Transverse colon (tissue), 4 donors: Measurements from ENCODE around the gene COL13A1. TPM values are rescaled to one million over a fixed set of nuclear protein-coding genes. Genes with fewer than 3 reads are reported as not detected.

Source experiments
- DNase-seq: peaks from one replicate; pipeline ENCODE4 v3.0.0-alpha.2; 2019
- H3K27ac ChIP-seq, 4 donors: fragments of 200-600 bp; sonication (generic); 2 replicates each; pipeline ENCODE4 v1.5.1; 2016 to 2018; ENCODE audit warnings: inconsistent platforms in 4 of 4
- H3K27me3 ChIP-seq: fragments of 200-600 bp; sonication (generic); 2 replicates; pipeline ENCODE4 v1.5.1; 2017; ENCODE audit warnings: inconsistent platforms
- H3K36me3 ChIP-seq, 4 donors: fragments of 200-600 bp; sonication (generic); 2 replicates each; pipeline ENCODE4 v1.5.1; 2017 to 2019; ENCODE audit warnings: inconsistent platforms in 4 of 4
- H3K4me1 ChIP-seq, 4 donors: fragments of 200-600 bp; sonication (generic); 2 replicates each; pipeline ENCODE4 v1.5.1; 2017 to 2020; ENCODE audit warnings: inconsistent platforms in 4 of 4
- H3K4me3 ChIP-seq, 4 donors: fragments of 200-600 bp; sonication (generic); 1 replicate in 1 of 4; 2 replicates in 3 of 4; pipeline versions ENCODE4 v1.5.1 to v1.6.1; 2017 to 2019; ENCODE audit warnings: inconsistent platforms in 4 of 4
- H3K9me3 ChIP-seq, 2 donors: fragments of 200-600 bp; sonication (generic); 2 replicates each; pipeline ENCODE4 v1.5.1; 2017 to 2019; ENCODE audit warnings: inconsistent platforms in 2 of 2
- EP300 ChIP-seq: sonication (generic); formaldehyde crosslinking; IDR thresholded peaks from one replicate; pipeline ENCODE4 v1.6.1; 2017; ENCODE audit warnings: antibody characterized with exemption, low read depth
- POLR2A ChIP-seq: fragments of 450-650 bp; IDR thresholded peaks from one replicate; pipeline ENCODE4 v1.6.1; 2016; ENCODE audit warnings: antibody characterized with exemption, mild to moderate bottlenecking, moderate library complexity
- POLR2AphosphoS5 ChIP-seq, 3 donors: sonication (generic); formaldehyde crosslinking; IDR thresholded peaks; one replicate each; pipeline ENCODE4 v1.6.1; 2016; ENCODE audit warnings: antibody characterized with exemption in 3 of 3
- WGBS, 2 donors: methylation state at CpG; one replicate each; pipeline ENCODE4 v1.1.5; 2018; ENCODE audit warnings: low coverage in 1 of 2; 5-methylcytosine and 5-hydroxymethylcytosine counted together
- in situ Hi-C, 4 donors: fragments of 200-750 bp; cut with MboI; loops; one replicate each; pipeline versions ENCODE4 v1.15.0 to v1.15.1; 2017; ENCODE audit warnings: low sequenced_read_pairs in 3 of 4, low pct_ligation_motif_present in 1 of 4, low pct_unique_long_range_greater_than_20kb in 1 of 4
- intact Hi-C: fragments of 100-400 bp; cut with DNase I; formaldehyde crosslinking; loops from one replicate; pipeline ENCODE4 v1.15.1; 2023; ENCODE audit warnings: low total_unique reads
- total RNA-seq, 4 donors: library from RNA; depleted of rRNA; stranded (reverse); fragments of >200 nt; gene quantifications; one replicate each; pipeline ENCODE4 v1.1.0, GENCODE V29; 2016
- TF ChIP-seq, protein P1 (sequence below), 5 experiments: fragments of 200-600 bp in 3 of 5; fragments of 450-650 bp in 2 of 5; sonication (generic) in 3 of 5; IDR thresholded peaks; 1 replicate in 2 of 5; 2 replicates in 3 of 5; pipeline ENCODE4 v1.5.1; 2016 to 2017; ENCODE audit warnings: antibody characterized with exemption in 5 of 5, inconsistent platforms in 3 of 5, mild to moderate bottlenecking in 2 of 5, moderate library complexity in 1 of 5

COL13A1 gene
- total RNA-seq, 4 donors from 2014 or later = 0.68 to 8.2 (median 2.1) TPM

DNA sequence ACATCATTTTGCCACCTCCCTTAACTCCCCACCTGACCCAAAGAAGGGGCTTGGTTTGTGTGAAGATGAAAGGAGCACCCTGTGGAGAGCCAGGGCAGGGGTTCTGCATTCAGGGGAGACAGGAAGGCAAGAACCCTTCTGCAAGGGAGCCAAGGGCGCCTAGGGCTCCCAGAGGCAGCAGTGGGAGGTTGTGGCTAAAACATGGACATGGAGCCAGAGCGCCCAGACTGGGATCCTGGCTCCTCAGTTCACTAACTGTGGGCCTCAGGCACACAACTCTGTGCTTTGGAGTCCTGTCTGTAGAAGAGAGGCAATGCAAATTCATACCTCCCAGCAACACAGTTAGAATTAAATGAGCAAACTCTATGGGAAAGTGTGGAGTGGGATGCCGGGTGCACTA is 127.9 kb downstream of the COL13A1 start:
- intact Hi-C loops = no loop called here
- DNase-seq = no peak
- WGBS, 2 donors = 81 to 100% methylated on average over 1 to 3 of the region's 3 CpGs
- in situ Hi-C loops = no loop called here
- no peaks in the 10 kb centered on the region for H3K36me3 ChIP-seq
- no peak overlapping the region for H3K4me3 ChIP-seq
- no peak overlapping the region for H3K27ac ChIP-seq
- H3K4me1 ChIP-seq = no peaks in the 10 kb centered on the region
- H3K27me3 ChIP-seq = no peaks in the 10 kb centered on the region
- TF ChIP-seq, protein P1, sequence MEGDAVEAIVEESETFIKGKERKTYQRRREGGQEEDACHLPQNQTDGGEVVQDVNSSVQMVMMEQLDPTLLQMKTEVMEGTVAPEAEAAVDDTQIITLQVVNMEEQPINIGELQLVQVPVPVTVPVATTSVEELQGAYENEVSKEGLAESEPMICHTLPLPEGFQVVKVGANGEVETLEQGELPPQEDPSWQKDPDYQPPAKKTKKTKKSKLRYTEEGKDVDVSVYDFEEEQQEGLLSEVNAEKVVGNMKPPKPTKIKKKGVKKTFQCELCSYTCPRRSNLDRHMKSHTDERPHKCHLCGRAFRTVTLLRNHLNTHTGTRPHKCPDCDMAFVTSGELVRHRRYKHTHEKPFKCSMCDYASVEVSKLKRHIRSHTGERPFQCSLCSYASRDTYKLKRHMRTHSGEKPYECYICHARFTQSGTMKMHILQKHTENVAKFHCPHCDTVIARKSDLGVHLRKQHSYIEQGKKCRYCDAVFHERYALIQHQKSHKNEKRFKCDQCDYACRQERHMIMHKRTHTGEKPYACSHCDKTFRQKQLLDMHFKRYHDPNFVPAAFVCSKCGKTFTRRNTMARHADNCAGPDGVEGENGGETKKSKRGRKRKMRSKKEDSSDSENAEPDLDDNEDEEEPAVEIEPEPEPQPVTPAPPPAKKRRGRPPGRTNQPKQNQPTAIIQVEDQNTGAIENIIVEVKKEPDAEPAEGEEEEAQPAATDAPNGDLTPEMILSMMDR (IDR thresholded peaks at IDR 0.05) = no peak
- no peak for TF ChIP-seq POLR2A
- no peak for TF ChIP-seq POLR2AphosphoS5 (IDR thresholded peaks at IDR 0.05)
- no peak for TF ChIP-seq EP300
- H3K9me3 ChIP-seq = no peaks in the 10 kb centered on the region

DNA sequence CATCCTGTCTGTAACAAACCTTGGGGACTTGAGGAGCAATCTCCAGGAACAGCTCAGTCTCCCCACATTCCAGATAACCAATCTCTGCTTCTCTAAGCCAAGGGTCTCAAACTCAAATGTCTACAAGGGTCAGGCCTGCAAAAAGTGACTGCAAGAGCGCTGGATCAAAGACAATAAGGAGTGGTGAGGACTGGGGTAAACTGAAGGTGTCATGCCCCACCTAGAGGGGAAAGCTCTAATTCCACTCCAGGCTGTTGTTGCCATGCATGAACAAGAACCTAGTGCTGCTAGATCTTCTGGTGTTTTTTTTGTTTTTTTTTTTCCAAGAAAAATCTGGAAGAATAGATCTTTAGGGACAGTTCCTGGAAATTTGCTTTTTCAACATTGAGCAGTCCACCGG is 133.1 kb downstream of the COL13A1 start:
- H3K4me1 ChIP-seq = no peaks in the 10 kb centered on the region
- intact Hi-C loops (no loop called here), in situ Hi-C loops (no loop called here)
- no peak for DNase-seq
- H3K9me3 ChIP-seq = no peaks in the 10 kb centered on the region
- no peak overlapping the region for H3K4me3 ChIP-seq
- H3K36me3 ChIP-seq = no peaks in the 10 kb centered on the region
- TF ChIP-seq, protein P1 (IDR thresholded peaks at IDR 0.05) = no peak
- TF ChIP-seq EP300 = no peak
- no peak for TF ChIP-seq POLR2A
- no peak for TF ChIP-seq POLR2AphosphoS5 (IDR thresholded peaks at IDR 0.05)
- no peaks in the 10 kb centered on the region for H3K27me3 ChIP-seq
- WGBS, 2 donors = 74% methylated on average over 2 of the region's 2 CpGs; no CpG with 5 or more reads in 1 of the 2 donors
- H3K27ac ChIP-seq = no peak overlapping the region

DNA sequence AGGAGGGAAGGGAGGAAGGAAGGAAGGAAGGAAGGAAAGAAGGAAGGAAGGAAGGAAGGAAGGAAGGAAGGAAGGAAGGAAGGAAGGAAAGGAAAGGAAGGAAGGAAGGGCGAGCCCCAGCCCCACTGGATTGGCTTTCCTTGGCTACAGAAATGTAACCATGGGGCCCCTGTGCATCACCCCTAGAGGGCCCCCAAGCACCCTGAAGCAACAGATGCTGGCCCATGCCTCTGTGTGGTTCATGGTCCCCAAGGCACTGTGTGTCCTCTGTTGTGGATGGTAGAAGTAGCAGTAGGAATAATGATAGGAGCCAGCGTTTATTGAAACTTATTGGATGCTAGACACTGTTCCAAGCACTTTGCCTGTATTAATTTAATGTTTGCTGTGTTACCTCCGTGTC is 134.4 kb downstream of the COL13A1 start:
- H3K27ac ChIP-seq = no peak overlapping the region
- H3K27me3 ChIP-seq = no peaks in the 10 kb centered on the region
- no peaks in the 10 kb centered on the region for H3K4me1 ChIP-seq
- in situ Hi-C loops = no loop called here
- TF ChIP-seq EP300 (no peak), POLR2A (no peak), POLR2AphosphoS5 (IDR thresholded peaks at IDR 0.05) (no peak)
- TF ChIP-seq, protein P1 (IDR thresholded peaks at IDR 0.05) = peak in 1 of 5 experiments; percentile 2
- H3K9me3 ChIP-seq = no peaks in the 10 kb centered on the region
- H3K36me3 ChIP-seq = no peaks in the 10 kb centered on the region
- no peak for DNase-seq
- WGBS, 2 donors = 49 to 66% methylated on average over 2 to 3 of the region's 3 CpGs
- H3K4me3 ChIP-seq = no peak overlapping the region
- intact Hi-C loops = no loop called here

DNA sequence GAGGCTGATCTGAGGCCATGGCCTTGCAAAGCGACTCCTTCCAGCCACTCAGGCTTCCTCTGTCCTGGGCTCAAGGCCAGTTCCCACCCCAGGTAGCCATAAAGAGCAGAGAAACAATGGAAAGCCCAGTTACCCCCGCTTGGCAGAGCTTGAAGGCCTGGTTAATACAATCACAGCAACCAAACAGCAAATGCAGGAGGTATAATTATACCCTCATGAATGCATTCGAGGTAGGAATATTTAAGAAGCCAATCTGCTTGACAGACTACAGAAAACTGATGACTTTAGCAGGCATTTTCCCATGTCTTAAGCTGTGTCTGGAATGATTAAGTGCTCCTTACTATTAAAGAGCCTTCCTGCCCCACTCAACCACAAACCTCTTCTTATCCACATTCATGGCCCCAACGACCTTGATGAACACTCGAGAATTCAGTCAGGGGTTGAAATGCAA is 136.9 kb downstream of the COL13A1 start:
- no peak overlapping the region for H3K27ac ChIP-seq
- H3K4me1 ChIP-seq = no peaks in the 10 kb centered on the region
- H3K27me3 ChIP-seq = no peaks in the 10 kb centered on the region
- intact Hi-C loops = no loop called here
- TF ChIP-seq POLR2A = no peak
- no peak for TF ChIP-seq EP300
- TF ChIP-seq, protein P1 (IDR thresholded peaks at IDR 0.05) = no peak
- TF ChIP-seq POLR2AphosphoS5 (IDR thresholded peaks at IDR 0.05) = no peak
- no peaks in the 10 kb centered on the region for H3K9me3 ChIP-seq
- WGBS, 2 donors = 30 to 56% methylated on average over 2 to 5 of the region's 5 CpGs
- no peaks in the 10 kb centered on the region for H3K36me3 ChIP-seq
- no peak for DNase-seq
- in situ Hi-C loops = no loop called here
- no peak overlapping the region for H3K4me3 ChIP-seq
